SU-DHL-6 (cell line): ENCODE data around the gene CBX7.
A peak's percentile ranks its signal among the peaks of the same experiment; 100 is the strongest.

Source experiments
- H2AFZ ChIP-seq: fragments of 200-600 bp; sonication (generic); 2 replicates; pipeline ENCODE4 v1.6.1; 2014; ENCODE audit warnings: low read depth, mild to moderate bottlenecking, moderate library complexity, mixed read lengths, antibody characterized with exemption, low read length; ENCODE audit not compliant: severe bottlenecking
- H3F3A ChIP-seq: fragments of 200-600 bp; shearing (Covaris generic); 2 replicates; pipeline ENCODE4 v1.6.0; 2016; ENCODE audit warnings: antibody characterized with exemption, mild to moderate bottlenecking; ENCODE audit not compliant: insufficient read depth
- H3K27ac ChIP-seq: fragments of 200-600 bp; sonication (generic); 2 replicates; pipeline ENCODE4 v1.5.1; 2016; ENCODE audit warnings: low read depth, mild to moderate bottlenecking, low read length, moderate library complexity, mixed read lengths
- H3K27me3 ChIP-seq: fragments of 200-600 bp; sonication (generic), shearing (Covaris generic); 2 replicates; pipeline ENCODE4 v1.6.0; 2014; ENCODE audit warnings: mild to moderate bottlenecking, low read length
- H3K36me3 ChIP-seq: fragments of 200-600 bp; sonication (generic); 2 replicates; pipeline ENCODE4 v1.6.1; 2014; ENCODE audit warnings: mild to moderate bottlenecking, low read length, mixed read lengths
- H3K4me2 ChIP-seq: fragments of 300-600, 200-600 bp; shearing (Covaris generic), sonication (generic); 2 replicates; pipeline ENCODE4 v1.6.0; 2014; ENCODE audit warnings: low read length, low read depth, mild to moderate bottlenecking; ENCODE audit not compliant: poor library complexity, severe bottlenecking
- H3K4me3 ChIP-seq: fragments of 200-600 bp; sonication (generic); 2 replicates; pipeline ENCODE4 v1.5.1; 2014; ENCODE audit warnings: antibody characterized with exemption, low read length, mild to moderate bottlenecking, mixed read lengths; ENCODE audit not compliant: insufficient read depth, poor library complexity, severe bottlenecking
- H3K79me2 ChIP-seq: fragments of 200-600 bp; sonication (generic); 2 replicates; pipeline ENCODE4 v1.6.1; 2014; ENCODE audit warnings: mild to moderate bottlenecking, low read length, moderate library complexity; ENCODE audit not compliant: insufficient read depth
- H3K9ac ChIP-seq: fragments of 200-600 bp; sonication (generic); 2 replicates; pipeline ENCODE4 v1.7.0; 2014; ENCODE audit warnings: mild to moderate bottlenecking, low read length
- H3K9me2 ChIP-seq: fragments of 200-600 bp; sonication (generic); replicated peaks from 2 replicates; pipeline ENCODE4 v1.6.1; 2014; ENCODE audit warnings: low read length; ENCODE audit not compliant: insufficient read depth
- H3K9me3 ChIP-seq: fragments of 200-600 bp; sonication (generic); 2 replicates; pipeline ENCODE4 v1.6.1; 2014; ENCODE audit warnings: low read length, mixed read lengths; ENCODE audit not compliant: insufficient read depth
- H4K20me1 ChIP-seq: fragments of 200-600 bp; sonication (generic); 2 replicates; pipeline ENCODE4 v1.6.1; 2014; ENCODE audit warnings: low read depth, mild to moderate bottlenecking, antibody characterized with exemption, low read length, moderate library complexity, mixed read lengths
- EZH2phosphoT487 ChIP-seq: fragments of 200-600 bp; sonication (generic), shearing (Covaris generic); conservative IDR thresholded peaks from 2 replicates; pipeline ENCODE4 v1.6.1; 2018; ENCODE audit warnings: mild to moderate bottlenecking, antibody characterized with exemption, low read length, moderate library complexity, mixed read lengths
- TF ChIP-seq, protein P1 (sequence below): fragments of 200-600 bp; sonication (generic); IDR thresholded peaks from one replicate; pipeline ENCODE4 v1.5.1; 2017; ENCODE audit warnings: antibody characterized with exemption, mild to moderate bottlenecking, low read length, moderate library complexity; ENCODE audit not compliant: insufficient read depth, poor library complexity, severe bottlenecking

The CBX7 gene

DNA sequence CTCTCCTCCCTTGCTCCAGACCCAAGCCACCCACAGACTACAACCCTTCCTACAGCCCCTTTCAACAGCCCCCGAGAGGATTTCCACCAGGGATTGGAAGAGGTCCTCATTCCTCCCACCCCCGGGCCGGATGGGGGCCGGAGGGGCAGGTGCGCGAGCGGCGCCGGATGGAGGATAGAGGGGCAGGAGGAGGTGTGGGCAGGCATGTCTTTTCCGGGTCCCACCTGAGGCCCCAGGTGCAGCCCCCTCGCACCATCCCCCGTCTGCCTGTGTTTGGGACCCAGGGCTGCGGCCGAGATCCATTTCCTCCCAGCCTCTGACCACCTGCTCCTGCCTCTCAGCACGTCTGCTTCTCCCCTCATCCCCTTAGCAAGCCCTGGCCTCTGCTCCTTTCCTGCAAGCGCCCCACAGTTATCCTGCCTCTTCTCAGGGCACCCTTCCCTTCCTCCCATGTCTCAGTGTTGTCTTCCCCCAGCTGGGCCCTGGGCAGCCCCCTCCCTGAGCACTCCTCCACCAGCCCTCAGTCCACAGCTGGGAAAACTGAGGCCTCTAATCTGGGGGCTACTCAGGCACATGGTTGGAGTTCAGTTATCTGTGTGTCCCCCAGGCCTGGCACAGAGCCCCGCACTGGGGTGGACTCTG, 19.3 kb upstream of the CBX7 start:
- no peak overlapping the region for H3K4me3 ChIP-seq
- H3F3A ChIP-seq = no peaks in the 10 kb centered on the region; the same call in 1 of the 2 replicates
- H3K27me3 ChIP-seq = no peaks in the 10 kb centered on the region
- H3K27ac ChIP-seq = peak overlapping the region; percentile 30; the same call in 1 of the 2 replicates
- peak overlapping the region; percentile 35; the same call in 1 of the 2 replicates for H3K9ac ChIP-seq
- H4K20me1 ChIP-seq = no peaks in the 10 kb centered on the region
- H3K79me2 ChIP-seq = no peaks in the 10 kb centered on the region
- H3K4me2 ChIP-seq = peak overlapping the region; percentile 59
- H3K36me3 ChIP-seq = no peaks in the 10 kb centered on the region
- no peaks in the 10 kb centered on the region for H3K9me3 ChIP-seq
- no peaks in the 10 kb centered on the region for H3K9me2 ChIP-seq
- peak overlapping the region; percentile 96 for H2AFZ ChIP-seq
- TF ChIP-seq EZH2phosphoT487 = no peak
- TF ChIP-seq, protein P1, sequence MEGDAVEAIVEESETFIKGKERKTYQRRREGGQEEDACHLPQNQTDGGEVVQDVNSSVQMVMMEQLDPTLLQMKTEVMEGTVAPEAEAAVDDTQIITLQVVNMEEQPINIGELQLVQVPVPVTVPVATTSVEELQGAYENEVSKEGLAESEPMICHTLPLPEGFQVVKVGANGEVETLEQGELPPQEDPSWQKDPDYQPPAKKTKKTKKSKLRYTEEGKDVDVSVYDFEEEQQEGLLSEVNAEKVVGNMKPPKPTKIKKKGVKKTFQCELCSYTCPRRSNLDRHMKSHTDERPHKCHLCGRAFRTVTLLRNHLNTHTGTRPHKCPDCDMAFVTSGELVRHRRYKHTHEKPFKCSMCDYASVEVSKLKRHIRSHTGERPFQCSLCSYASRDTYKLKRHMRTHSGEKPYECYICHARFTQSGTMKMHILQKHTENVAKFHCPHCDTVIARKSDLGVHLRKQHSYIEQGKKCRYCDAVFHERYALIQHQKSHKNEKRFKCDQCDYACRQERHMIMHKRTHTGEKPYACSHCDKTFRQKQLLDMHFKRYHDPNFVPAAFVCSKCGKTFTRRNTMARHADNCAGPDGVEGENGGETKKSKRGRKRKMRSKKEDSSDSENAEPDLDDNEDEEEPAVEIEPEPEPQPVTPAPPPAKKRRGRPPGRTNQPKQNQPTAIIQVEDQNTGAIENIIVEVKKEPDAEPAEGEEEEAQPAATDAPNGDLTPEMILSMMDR = no peak

DNA sequence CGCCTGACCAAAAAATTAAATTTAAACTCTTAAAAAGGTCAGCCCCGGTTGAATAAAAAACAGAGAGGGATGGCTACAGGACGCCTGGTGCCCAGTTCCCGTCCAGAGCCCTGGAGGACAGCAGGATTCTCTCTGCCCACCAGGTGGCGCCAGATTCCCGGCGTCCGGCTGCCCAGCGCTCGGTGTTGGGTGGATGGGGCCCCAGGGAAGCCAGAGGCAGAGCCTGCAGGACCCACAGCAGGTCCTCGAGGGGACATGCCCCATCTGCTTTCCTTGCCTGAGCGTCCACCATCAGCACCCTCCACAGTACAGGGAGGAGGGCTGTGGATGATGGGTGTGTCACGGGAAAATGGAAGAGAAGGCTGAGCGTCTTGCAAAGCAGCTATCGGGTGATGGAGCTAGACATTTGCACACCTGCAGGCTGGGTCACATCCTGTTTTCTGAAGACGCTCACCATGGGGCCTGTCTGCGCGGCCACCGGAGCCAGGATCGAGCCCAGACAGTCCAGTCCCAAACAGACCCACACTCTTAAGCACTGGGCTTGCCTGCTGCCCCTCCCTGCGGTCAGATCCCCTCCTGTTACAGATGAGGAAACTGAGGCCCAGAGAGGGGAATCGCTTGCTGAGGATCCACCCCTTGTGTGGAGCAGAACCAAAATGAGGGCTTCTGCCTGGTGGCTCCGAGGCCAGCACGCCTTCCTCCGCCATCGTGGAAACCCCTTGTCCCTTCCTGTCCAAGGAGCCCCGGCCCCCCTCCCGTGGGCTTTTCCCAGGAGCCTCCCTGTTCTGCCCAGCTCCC, 18.5 kb upstream of the CBX7 start:
- TF ChIP-seq EZH2phosphoT487 = no peak
- TF ChIP-seq, protein P1 = peak; percentile 92
- H3K4me2 ChIP-seq = peak overlapping the region; percentile 59
- peak overlapping the region; percentile 30 for H3K27ac ChIP-seq
- peak overlapping the region; percentile 35 for H3K4me3 ChIP-seq
- no peaks in the 10 kb centered on the region for H3K36me3 ChIP-seq
- peak overlapping the region; percentile 96 for H2AFZ ChIP-seq
- no peaks in the 10 kb centered on the region for H3K27me3 ChIP-seq
- H3K9ac ChIP-seq = peak overlapping the region; percentile 35; the same call in 1 of the 2 replicates
- H3F3A ChIP-seq = no peaks in the 10 kb centered on the region; the same call in 1 of the 2 replicates
- no peaks in the 10 kb centered on the region for H3K9me3 ChIP-seq
- no peaks in the 10 kb centered on the region for H4K20me1 ChIP-seq
- no peaks in the 10 kb centered on the region for H3K9me2 ChIP-seq
- no peaks in the 10 kb centered on the region for H3K79me2 ChIP-seq

DNA sequence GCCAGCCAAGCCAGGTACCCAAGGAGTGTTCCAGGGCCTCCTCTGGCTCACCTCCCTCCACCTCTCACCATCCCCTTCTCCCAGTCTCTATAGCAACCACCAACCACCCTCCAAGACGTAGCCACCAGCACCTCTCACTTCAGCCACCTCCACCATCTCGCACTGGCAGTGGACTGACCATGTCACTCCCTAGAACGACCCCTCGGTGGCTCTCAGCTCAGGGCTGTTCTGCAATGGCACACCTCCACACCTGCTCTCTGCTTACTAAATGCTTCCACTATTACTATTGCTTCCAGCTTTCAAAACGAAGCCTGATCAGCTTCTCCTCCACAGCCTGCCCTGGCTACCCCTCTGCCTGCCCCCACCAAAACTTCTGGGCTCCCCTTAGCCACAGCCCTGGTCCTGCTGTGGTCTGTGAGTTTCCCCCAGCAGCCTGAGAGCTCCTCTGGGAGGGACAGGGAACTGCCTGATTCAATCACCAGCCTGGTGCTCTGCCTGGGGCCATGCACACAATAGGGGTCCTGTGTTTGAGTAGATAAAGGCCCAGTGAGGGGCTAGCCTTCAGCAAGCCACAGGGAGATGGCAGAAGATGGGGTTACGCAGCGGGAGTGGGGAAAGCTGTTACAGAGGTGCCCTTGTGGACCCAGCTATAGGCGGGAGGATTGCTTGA, 17.5 kb upstream of the CBX7 start:
- H3K9me3 ChIP-seq = no peaks in the 10 kb centered on the region
- no peaks in the 10 kb centered on the region; the same call in 1 of the 2 replicates for H3F3A ChIP-seq
- no peaks in the 10 kb centered on the region for H4K20me1 ChIP-seq
- H3K4me3 ChIP-seq = no peak overlapping the region
- H3K4me2 ChIP-seq = no peak overlapping the region
- no peaks in the 10 kb centered on the region for H3K36me3 ChIP-seq
- no peaks in the 10 kb centered on the region for H3K27me3 ChIP-seq
- no peak overlapping the region for H3K27ac ChIP-seq
- TF ChIP-seq, protein P1 = no peak
- no peak for TF ChIP-seq EZH2phosphoT487
- H3K9ac ChIP-seq = no peak overlapping the region
- no peaks in the 10 kb centered on the region for H3K9me2 ChIP-seq
- no peaks in the 10 kb centered on the region for H3K79me2 ChIP-seq
- H2AFZ ChIP-seq = no peak overlapping the region
